Mucosa of descending colon (tissue), 3 donors: Measurements from ENCODE around the gene LLGL2. TPM values are rescaled to one million over a fixed set of nuclear protein-coding genes. Genes with fewer than 3 reads are reported as not detected.

Source experiments
- ATAC-seq: fragments of 200-7000 bp; cut with Tn5 transposase; one replicate; pipeline ENCODE4 v1.9.1; 2020; ENCODE audit warnings: mild to moderate bottlenecking, moderate library complexity
- DNase-seq, 3 donors: peaks; one replicate each; pipeline ENCODE4 v3.0.0-alpha.2; 2020
- H3K36me3 ChIP-seq: fragments of 200-600 bp; one replicate; pipeline ENCODE4 v1.8.0; 2021; ENCODE audit warnings: low read depth, mild to moderate bottlenecking
- H3K4me1 ChIP-seq: fragments of 200-600 bp; one replicate; pipeline ENCODE4 v1.8.0; 2021; ENCODE audit warnings: low read depth, mild to moderate bottlenecking
- H3K4me3 ChIP-seq: fragments of 200-600 bp; one replicate; pipeline ENCODE4 v1.8.0; 2021; ENCODE audit warnings: mild to moderate bottlenecking
- H3K9me3 ChIP-seq: fragments of 200-600 bp; one replicate; pipeline ENCODE4 v1.8.0; 2021; ENCODE audit warnings: mild to moderate bottlenecking
- intact Hi-C, 2 donors: fragments of 100-400 bp; cut with DNase I in 1 of 2; cut with micrococcal nuclease in 1 of 2; formaldehyde crosslinking; loops; one replicate each; pipeline versions ENCODE4 v1.11.0 to v1.11.1; 2022; cut with DNase I, micrococcal nuclease
- total RNA-seq, 3 donors: library from RNA; stranded (reverse); fragmentation: NEBNext Ultra II Directional in 2 of 3; extraction: Animal tissue kit (Norgen Biotek cat#: 25700) in 2 of 3; gene quantifications; one replicate each; pipeline versions ENCODE4 v1.2.1 to v1.2.4, GENCODE V29; 2021 to 2023
- TF ChIP-seq, protein P1 (sequence below): fragments of 200-600 bp; IDR thresholded peaks from one replicate; pipeline ENCODE4 v1.8.0; 2022; ENCODE audit warnings: antibody characterized with exemption, mild to moderate bottlenecking
- donor health status: DM: no; HTN: no; CAD: no; lungs with moderate emphysema.
- donor health status: DM: no; HTN: no; CAD: no.
- donor health status: DM: no; HTN: yes; CAD: no.

The LLGL2 gene
- total RNA-seq, 3 donors from 2014 or later, result 269 to 590 (median 405) TPM

DNA sequence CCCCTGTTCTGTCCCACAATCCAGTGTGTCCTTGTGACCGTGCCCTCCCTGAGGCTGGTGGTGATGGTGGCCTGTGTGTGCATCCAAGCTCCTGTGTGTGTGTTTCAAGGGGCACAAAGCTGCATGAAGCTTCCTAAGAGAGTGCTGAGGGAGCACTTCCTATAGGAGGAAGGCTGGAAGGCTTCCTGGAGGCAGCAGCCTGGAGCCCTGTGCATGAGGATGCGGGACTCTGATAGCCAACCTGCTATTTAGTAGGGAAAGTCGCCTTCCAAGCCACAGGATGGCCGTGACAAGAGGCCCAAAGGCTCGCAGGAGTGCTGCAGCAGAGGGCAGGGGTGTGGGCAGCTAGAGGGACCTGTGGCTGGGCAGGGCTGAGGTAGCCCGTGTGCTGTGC lies 70.4 kb downstream of the LLGL2 start:
- H3K36me3 ChIP-seq, result no peaks in the 10 kb centered on the region
- peaks cover under 1% of the 10 kb centered on the region for H3K4me1 ChIP-seq
- DNase-seq, result no peak
- no peak for ATAC-seq
- TF ChIP-seq, protein P1, sequence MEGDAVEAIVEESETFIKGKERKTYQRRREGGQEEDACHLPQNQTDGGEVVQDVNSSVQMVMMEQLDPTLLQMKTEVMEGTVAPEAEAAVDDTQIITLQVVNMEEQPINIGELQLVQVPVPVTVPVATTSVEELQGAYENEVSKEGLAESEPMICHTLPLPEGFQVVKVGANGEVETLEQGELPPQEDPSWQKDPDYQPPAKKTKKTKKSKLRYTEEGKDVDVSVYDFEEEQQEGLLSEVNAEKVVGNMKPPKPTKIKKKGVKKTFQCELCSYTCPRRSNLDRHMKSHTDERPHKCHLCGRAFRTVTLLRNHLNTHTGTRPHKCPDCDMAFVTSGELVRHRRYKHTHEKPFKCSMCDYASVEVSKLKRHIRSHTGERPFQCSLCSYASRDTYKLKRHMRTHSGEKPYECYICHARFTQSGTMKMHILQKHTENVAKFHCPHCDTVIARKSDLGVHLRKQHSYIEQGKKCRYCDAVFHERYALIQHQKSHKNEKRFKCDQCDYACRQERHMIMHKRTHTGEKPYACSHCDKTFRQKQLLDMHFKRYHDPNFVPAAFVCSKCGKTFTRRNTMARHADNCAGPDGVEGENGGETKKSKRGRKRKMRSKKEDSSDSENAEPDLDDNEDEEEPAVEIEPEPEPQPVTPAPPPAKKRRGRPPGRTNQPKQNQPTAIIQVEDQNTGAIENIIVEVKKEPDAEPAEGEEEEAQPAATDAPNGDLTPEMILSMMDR, result no peak
- intact Hi-C loops, result no loop called here
- no peaks in the 10 kb centered on the region for H3K9me3 ChIP-seq
- H3K4me3 ChIP-seq, result no peak overlapping the region

DNA sequence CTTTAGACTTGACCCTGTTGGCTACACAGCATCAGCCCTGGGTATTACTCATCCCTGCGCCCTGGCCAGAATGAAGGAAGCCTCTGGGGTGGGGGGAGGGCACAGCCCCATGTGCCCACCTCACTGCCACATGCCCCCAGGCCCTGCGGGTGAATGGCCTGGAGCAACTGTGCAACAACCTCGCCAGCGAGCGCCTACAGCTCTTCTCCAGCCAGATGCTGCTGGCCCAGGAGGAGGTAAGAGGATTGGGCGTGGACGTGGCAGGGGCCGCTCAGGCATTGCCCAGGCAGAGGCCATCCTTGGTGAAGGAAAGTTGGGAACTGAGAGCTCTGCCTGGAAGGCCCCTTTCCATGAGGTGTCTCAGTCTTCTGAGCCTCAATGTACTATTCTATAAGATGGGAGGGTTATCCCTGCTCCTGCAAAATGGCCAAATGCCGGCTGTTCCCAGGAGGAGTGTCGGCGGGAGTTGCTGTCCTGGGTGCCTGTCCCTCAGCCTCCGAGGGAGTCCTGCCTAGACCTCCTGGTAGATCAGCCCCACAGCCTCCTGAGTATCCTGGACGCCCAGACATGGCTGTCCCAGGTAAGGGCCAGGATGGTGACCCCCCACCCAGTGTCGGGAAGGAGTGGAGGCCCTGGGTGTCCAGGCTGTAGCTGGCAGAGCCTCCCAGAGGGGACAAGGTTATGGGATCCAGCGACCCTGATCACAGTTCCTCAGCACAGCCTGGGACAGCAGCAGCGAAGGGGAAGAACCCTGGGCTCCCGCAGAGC lies 71.0 kb downstream of the LLGL2 start:
- TF ChIP-seq, protein P1, result no peak
- no peak for DNase-seq

DNA sequence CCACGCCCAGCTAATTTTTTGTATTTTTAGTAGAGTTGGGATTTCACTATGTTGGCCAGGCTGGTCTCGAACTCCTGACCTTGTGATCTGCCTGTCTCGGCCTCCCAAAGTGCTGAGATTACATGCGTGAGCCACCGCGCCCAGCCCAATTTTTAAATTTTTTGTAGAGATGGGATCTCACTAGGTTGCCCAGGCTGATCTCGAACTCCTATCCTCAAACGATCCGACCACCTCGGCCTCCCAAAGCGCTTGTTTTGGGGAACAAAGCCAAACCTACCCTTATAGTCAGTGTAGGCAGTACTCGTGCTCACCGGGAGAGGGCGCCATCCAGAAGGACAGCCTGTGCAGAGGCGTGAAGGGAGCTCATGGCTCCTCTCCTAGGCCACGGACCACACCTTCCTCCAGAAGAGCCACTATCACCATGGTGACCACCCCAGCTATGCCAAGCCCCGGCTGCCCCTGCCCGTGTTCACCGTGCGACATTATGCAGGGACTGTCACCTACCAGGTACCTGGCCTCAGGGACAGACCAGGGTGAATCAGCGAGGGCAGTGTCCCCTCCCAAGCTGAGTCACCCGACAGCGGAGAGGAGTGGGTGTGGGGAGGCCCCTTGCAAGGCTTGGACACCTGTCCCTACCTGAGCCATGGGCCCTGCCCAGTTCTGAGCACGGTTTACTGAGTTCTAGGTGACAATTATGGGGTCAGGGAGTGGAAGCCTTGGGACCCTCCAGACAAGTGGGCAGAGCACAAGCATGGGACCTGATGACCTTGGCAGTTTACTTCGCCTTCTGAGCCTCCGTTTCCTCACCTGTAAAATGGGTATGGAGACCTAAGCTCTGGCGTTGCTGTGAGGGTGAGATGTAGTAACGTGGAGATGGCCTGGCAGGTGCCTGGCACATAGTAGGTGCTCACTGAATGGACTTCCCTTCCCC lies 75.8 kb downstream of the LLGL2 start:
- intact Hi-C loops, result no loop called here
- peak; percentile 83 to 89 (median 88) for DNase-seq
- H3K4me1 ChIP-seq, result peaks cover 15% of the 10 kb centered on the region
- no peaks in the 10 kb centered on the region for H3K36me3 ChIP-seq
- H3K4me3 ChIP-seq, result no peak overlapping the region
- ATAC-seq, result peak; percentile 86
- H3K9me3 ChIP-seq, result no peaks in the 10 kb centered on the region
- TF ChIP-seq, protein P1, result peak; percentile 87

More for the DNA sequence above, 71.0 kb downstream of the LLGL2 start:
- no peaks in the 10 kb centered on the region for H3K9me3 ChIP-seq
- no peak for ATAC-seq
- intact Hi-C loops, result no loop called here
- H3K4me3 ChIP-seq, result no peak overlapping the region
- H3K36me3 ChIP-seq, result no peaks in the 10 kb centered on the region
- peaks cover 7% of the 10 kb centered on the region for H3K4me1 ChIP-seq

DNA sequence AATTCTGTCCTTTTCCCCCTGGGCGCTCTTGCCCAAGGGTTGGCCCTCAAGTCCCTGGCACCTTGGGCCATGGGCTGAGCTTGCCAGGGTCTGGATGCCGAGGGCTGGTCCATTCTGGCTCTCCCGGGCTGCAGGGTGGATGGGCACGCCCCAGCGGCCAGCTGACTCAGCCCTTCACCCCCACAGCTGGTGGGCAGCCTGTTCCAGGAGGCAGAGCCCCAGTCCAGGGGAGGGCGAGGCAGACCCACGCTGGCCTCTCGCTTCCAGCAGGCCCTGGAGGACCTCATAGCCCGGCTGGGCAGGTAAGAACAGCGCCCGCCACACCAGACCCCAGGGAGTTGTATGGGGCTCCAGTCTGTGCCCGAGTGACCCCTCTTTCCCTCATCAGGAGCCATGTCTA lies 77.1 kb downstream of the LLGL2 start:
- TF ChIP-seq, protein P1, result no peak
- Histone ChIP-seq H3K36me3 (no peaks in the 10 kb centered on the region), H3K4me3 (no peak overlapping the region), H3K4me1 (peaks cover 16% of the 10 kb centered on the region), H3K9me3 (no peaks in the 10 kb centered on the region)
- intact Hi-C loops, result no loop called here
- no peak for DNase-seq
- no peak for ATAC-seq

DNA sequence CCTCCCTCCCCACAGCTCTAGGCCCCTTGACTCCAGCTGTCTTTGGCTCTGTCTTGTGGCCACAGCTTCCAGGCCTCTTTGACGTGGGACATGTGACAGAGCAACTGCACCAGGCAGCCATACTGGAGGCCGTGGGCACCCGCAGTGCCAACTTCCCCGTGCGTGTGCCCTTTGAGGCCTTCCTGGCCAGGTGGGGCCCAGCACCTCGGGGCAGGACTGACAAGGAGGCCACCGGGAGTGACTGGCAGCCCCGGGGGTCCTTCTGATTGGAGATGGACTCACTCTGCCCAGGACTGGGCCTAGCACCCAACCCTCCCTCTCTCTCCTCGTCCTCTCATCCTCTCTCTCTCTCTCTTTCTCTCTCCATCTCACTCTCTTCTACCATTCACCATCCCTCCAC lies 77.6 kb downstream of the LLGL2 start:
- no peak for ATAC-seq
- TF ChIP-seq, protein P1, result no peak
- peaks cover 18% of the 10 kb centered on the region for H3K4me1 ChIP-seq
- DNase-seq, result no peak
- no peak overlapping the region for H3K4me3 ChIP-seq
- H3K36me3 ChIP-seq, result no peaks in the 10 kb centered on the region
- H3K9me3 ChIP-seq, result no peaks in the 10 kb centered on the region
- intact Hi-C loops, result no loop called here
